ENCODE data around the gene ZNF180. TPM values are rescaled to one million over a fixed set of nuclear protein-coding genes. Genes with fewer than 3 reads are reported as not detected.

Gene ZNF180
- total and polyA plus RNA-seq, 8 donors: 6.0 to 16.6 (median 15.2) TPM

GRCh38 chr19:44435441-44435840, 64.9 kb downstream of the ZNF180 start:
- TF ChIP-seq, protein P1, sequence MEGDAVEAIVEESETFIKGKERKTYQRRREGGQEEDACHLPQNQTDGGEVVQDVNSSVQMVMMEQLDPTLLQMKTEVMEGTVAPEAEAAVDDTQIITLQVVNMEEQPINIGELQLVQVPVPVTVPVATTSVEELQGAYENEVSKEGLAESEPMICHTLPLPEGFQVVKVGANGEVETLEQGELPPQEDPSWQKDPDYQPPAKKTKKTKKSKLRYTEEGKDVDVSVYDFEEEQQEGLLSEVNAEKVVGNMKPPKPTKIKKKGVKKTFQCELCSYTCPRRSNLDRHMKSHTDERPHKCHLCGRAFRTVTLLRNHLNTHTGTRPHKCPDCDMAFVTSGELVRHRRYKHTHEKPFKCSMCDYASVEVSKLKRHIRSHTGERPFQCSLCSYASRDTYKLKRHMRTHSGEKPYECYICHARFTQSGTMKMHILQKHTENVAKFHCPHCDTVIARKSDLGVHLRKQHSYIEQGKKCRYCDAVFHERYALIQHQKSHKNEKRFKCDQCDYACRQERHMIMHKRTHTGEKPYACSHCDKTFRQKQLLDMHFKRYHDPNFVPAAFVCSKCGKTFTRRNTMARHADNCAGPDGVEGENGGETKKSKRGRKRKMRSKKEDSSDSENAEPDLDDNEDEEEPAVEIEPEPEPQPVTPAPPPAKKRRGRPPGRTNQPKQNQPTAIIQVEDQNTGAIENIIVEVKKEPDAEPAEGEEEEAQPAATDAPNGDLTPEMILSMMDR (IDR thresholded peaks at IDR 0.05): no peak
- ATAC-seq (no peak), DNase-seq (no peak)
- H3K9me3 ChIP-seq: peaks cover 0 to 97% of the 10 kb centered on the region in 2 donors
- intact Hi-C loops (cut with DNase I): no loop called here
- no peak overlapping the region for H3K27ac ChIP-seq
- H3K4me3 ChIP-seq: no peak overlapping the region
- H3K4me1 ChIP-seq: no peaks in the 10 kb centered on the region
- H3K27me3 ChIP-seq: no peaks in the 10 kb centered on the region
- peaks cover 0 to 64% of the 10 kb centered on the region in 2 donors for H3K36me3 ChIP-seq

GRCh38 chr19:44430956-44431355, 69.4 kb downstream of the ZNF180 start:
- no peak for ATAC-seq
- Histone ChIP-seq H3K36me3 (peaks cover 0 to 51% of the 10 kb centered on the region in 2 donors), H3K9me3 (peaks cover 7 to 99% of the 10 kb centered on the region in 2 donors), H3K4me1 (no peaks in the 10 kb centered on the region), H3K27ac (no peak overlapping the region), H3K4me3 (no peak overlapping the region), H3K27me3 (no peaks in the 10 kb centered on the region)
- intact Hi-C loops (cut with DNase I): no loop called here
- TF ChIP-seq, protein P1 (IDR thresholded peaks at IDR 0.05): no peak
- DNase-seq: no peak

Other genes with a start within 250 kb of the ZNF180 start
- 1 to 10 TPM in 1 of 2 donors, under 1 TPM in 1; 0.29 to 1.4 TPM for gene ZNF233, start 240.6 kb downstream of the ZNF180 start, total RNA-seq
- gene ZNF233, start 240.6 kb downstream of the ZNF180 start, polyA plus RNA-seq (ENCODE audit: insufficient read length in 6 of 6): 1 to 10 TPM; 6.0 to 8.3 (median 7.1) TPM
- 1 to 10 TPM; 5.2 to 5.8 TPM for gene ZNF235, start 195.5 kb downstream of the ZNF180 start, total RNA-seq
- 10 to 100 TPM; 11.9 to 15.1 (median 14.4) TPM for gene ZNF235, start 195.5 kb downstream of the ZNF180 start, polyA plus RNA-seq (ENCODE audit: insufficient read length in 6 of 6)
- gene ZNF112, start 143.8 kb downstream of the ZNF180 start, total RNA-seq: 1 to 10 TPM; 3.2 to 4.5 TPM
- gene ZNF112, start 143.8 kb downstream of the ZNF180 start, polyA plus RNA-seq (ENCODE audit: insufficient read length in 6 of 6): 10 to 100 TPM; 11.7 to 13.1 (median 11.8) TPM
- gene ZNF285, start 98.9 kb downstream of the ZNF180 start, total RNA-seq: 1 to 10 TPM; 1.2 to 2.1 TPM
- 10 to 100 TPM; 10.4 to 15.3 (median 12.4) TPM for gene ZNF285, start 98.9 kb downstream of the ZNF180 start, polyA plus RNA-seq (ENCODE audit: insufficient read length in 6 of 6)
- 1 to 10 TPM; 3.8 to 4.5 TPM for gene ZNF229, start 52.0 kb downstream of the ZNF180 start, total RNA-seq
- gene ZNF229, start 52.0 kb downstream of the ZNF180 start, polyA plus RNA-seq (ENCODE audit: insufficient read length in 6 of 6): 10 to 100 TPM; 11.4 to 15.4 (median 13.0) TPM
- gene CEACAM20, start 29.2 kb upstream of the ZNF180 start, total RNA-seq: not detected
- gene CEACAM20, start 29.2 kb upstream of the ZNF180 start, polyA plus RNA-seq (ENCODE audit: insufficient read length in 6 of 6): not detected
- not detected for gene IGSF23, start 113.0 kb upstream of the ZNF180 start, total RNA-seq
- under 1 TPM in 2 of 6 donors, not detected in 4; 0.17 to 0.18 TPM for gene IGSF23, start 113.0 kb upstream of the ZNF180 start, polyA plus RNA-seq (ENCODE audit: insufficient read length in 6 of 6)
- 10 to 100 TPM; 46.3 to 67.9 TPM for gene PVR, start 143.4 kb upstream of the ZNF180 start, total RNA-seq
- 10 to 100 TPM; 22.5 to 29.3 (median 27.6) TPM for gene PVR, start 143.4 kb upstream of the ZNF180 start, polyA plus RNA-seq (ENCODE audit: insufficient read length in 6 of 6)
- 1 to 10 TPM; 4.1 to 5.4 TPM for gene CEACAM19, start 171.0 kb upstream of the ZNF180 start, total RNA-seq
- 10 to 100 TPM; 12.8 to 21.9 (median 15.9) TPM for gene CEACAM19, start 171.0 kb upstream of the ZNF180 start, polyA plus RNA-seq (ENCODE audit: insufficient read length in 6 of 6)
- under 1 TPM in 1 of 2 donors, not detected in 1; 0.20 TPM for gene CEACAM16, start 198.6 kb upstream of the ZNF180 start, total RNA-seq
- gene CEACAM16, start 198.6 kb upstream of the ZNF180 start, polyA plus RNA-seq (ENCODE audit: insufficient read length in 6 of 6): not detected
- gene BCL3, start 248.2 kb upstream of the ZNF180 start, total RNA-seq: 10 to 100 TPM; 48.2 to 79.9 TPM
- gene BCL3, start 248.2 kb upstream of the ZNF180 start, polyA plus RNA-seq (ENCODE audit: insufficient read length in 6 of 6): 10 to 100 TPM in 5 of 6 donors, 1 to 10 TPM in 1; 7.3 to 16.6 (median 12.9) TPM

Measured in left lung (tissue), 10 donors.